IMR-90 (cell line): ENCODE measurements around the gene FAM180A.

Experiments
- CEBPB ChIP-seq: IDR thresholded peaks from 2 replicates; pipeline ENCODE4 v1.6.1; 2012; ENCODE audit warnings: low read depth, low read length, improper control_type of control experiment
- CHD1 ChIP-seq: IDR thresholded peaks from 2 replicates; pipeline ENCODE4 v1.6.1; 2012; ENCODE audit warnings: low read depth, low read length, improper control_type of control experiment
- CTCF ChIP-seq: conservative IDR thresholded peaks from 2 replicates; pipeline ENCODE4 v1.5.1; 2012; ENCODE audit warnings: mild to moderate bottlenecking, low read depth, low read length, improper control_type of control experiment
- ELK1 ChIP-seq: fragments of 150-350 bp; IDR thresholded peaks from 2 replicates; pipeline ENCODE4 v1.6.1; 2016; ENCODE audit warnings: low read depth, mild to moderate bottlenecking, low read length, moderate library complexity, borderline replicate concordance
- FOS ChIP-seq: fragments of 150-350 bp; IDR thresholded peaks from 2 replicates; pipeline ENCODE4 v1.6.1; 2016; ENCODE audit warnings: low read depth, low read length
- MXI1 ChIP-seq: IDR thresholded peaks from 2 replicates; pipeline ENCODE4 v1.6.1; 2012; ENCODE audit warnings: low read depth, mild to moderate bottlenecking, low read length, moderate library complexity, borderline replicate concordance
- POLR2A ChIP-seq: IDR thresholded peaks from 2 replicates; pipeline ENCODE4 v1.6.1; 2012; ENCODE audit warnings: mild to moderate bottlenecking, low read depth, low read length
- RAD21 ChIP-seq: IDR thresholded peaks from 2 replicates; pipeline ENCODE4 v1.6.1; 2012; ENCODE audit warnings: low read length, improper control_type of control experiment
- USF2 ChIP-seq: fragments of 150-350 bp; IDR thresholded peaks from 2 replicates; pipeline ENCODE4 v1.6.1; 2017; ENCODE audit warnings: mild to moderate bottlenecking, antibody characterized with exemption, low read length, low read depth

- TF ChIP-seq MXI1 (no peak), CTCF (no peak), FOS (peak; percentile 58; the same call in 1 of the 2 replicates), POLR2A (no peak), CEBPB (peak; percentile 79), ELK1 (no peak), RAD21 (no peak), USF2 (no peak), CHD1 (no peak)
Observed at GRCh38 chr7:135771961-135772638, 23.5 kb upstream of the FAM180A start.
